Smooth muscle cell (in vitro differentiated cells): Measurements from ENCODE around the gene NMS. TPM values are rescaled to one million over a fixed set of nuclear protein-coding genes. Genes with fewer than 3 reads are reported as not detected.

Source experiments
- DNase-seq: peaks from one replicate; lab custom pipeline; 2025; ENCODE audit not compliant: unreplicated experiment; lab: John Stamatoyannopoulos, UW
- H2AFZ ChIP-seq: fragments of 200-600 bp; sonication (generic); 2 replicates; pipeline ENCODE4 v1.6.0; 2016; ENCODE audit warnings: antibody characterized with exemption, low read depth, mild to moderate bottlenecking
- H3F3A ChIP-seq: fragments of 200-600 bp; sonication (generic); 2 replicates; pipeline ENCODE4 v1.6.0; 2017; ENCODE audit warnings: antibody characterized with exemption, low read depth
- H3K27ac ChIP-seq: fragments of 200-600 bp; sonication (generic); 2 replicates; pipeline ENCODE4 v1.5.1; 2016; ENCODE audit warnings: low read depth, mild to moderate bottlenecking
- H3K27me3 ChIP-seq: fragments of 200-600 bp; sonication (generic); 2 replicates; pipeline ENCODE4 v1.6.1; 2016; ENCODE audit warnings: low read depth, mild to moderate bottlenecking
- H3K36me3 ChIP-seq: fragments of 200-600 bp; sonication (generic); 2 replicates; pipeline ENCODE4 v1.5.1; 2016; ENCODE audit warnings: low read depth
- H3K4me1 ChIP-seq: fragments of 200-600 bp; sonication (generic); 2 replicates; pipeline ENCODE4 v1.5.1; 2016; ENCODE audit warnings: low read depth
- H3K4me2 ChIP-seq: fragments of 200-600 bp; sonication (generic); 2 replicates; pipeline ENCODE4 v1.6.0; 2016; ENCODE audit warnings: mild to moderate bottlenecking
- H3K4me3 ChIP-seq: fragments of 200-600 bp; sonication (generic); 2 replicates; pipeline ENCODE4 v1.5.1; 2016; ENCODE audit warnings: mild to moderate bottlenecking
- H3K79me2 ChIP-seq: fragments of 200-600 bp; sonication (generic); 2 replicates; pipeline ENCODE4 v1.6.0; 2016; ENCODE audit warnings: low read depth, mild to moderate bottlenecking
- H3K9ac ChIP-seq: fragments of 200-600 bp; sonication (generic); 2 replicates; pipeline ENCODE4 v1.6.0; 2016; ENCODE audit warnings: low read depth
- H3K9me3 ChIP-seq: fragments of 200-600 bp; sonication (generic); replicated peaks from 2 replicates; pipeline ENCODE4 v1.5.1; 2016; ENCODE audit warnings: low read depth
- H4K20me1 ChIP-seq: fragments of 200-600 bp; sonication (generic); 2 replicates; pipeline ENCODE4 v1.6.0; 2016; ENCODE audit warnings: low read depth
- CTCF ChIP-seq: fragments of 200-600 bp; sonication (generic); IDR thresholded peaks from 2 replicates; pipeline ENCODE4 v1.5.1; 2017; ENCODE audit warnings: borderline replicate concordance, mild to moderate bottlenecking, antibody characterized with exemption; ENCODE audit not compliant: insufficient read depth, poor library complexity, severe bottlenecking
- WGBS: methylation state at CpG from one replicate; pipeline ENCODE4 v1.1.7; 2016; ENCODE audit warnings: low lambda C conversion rate; 5-methylcytosine and 5-hydroxymethylcytosine counted together
- polyA plus RNA-seq: library from polyadenylated mRNA; unstranded; fragments of >200 nt; fragmentation: Nextera tagmentation; extraction: Ambion mirVana; gene quantifications from 2 replicates; pipeline ENCODE4 v1.2.1, GENCODE V29; 2016
- total RNA-seq: library from RNA; depleted of rRNA; stranded (reverse); fragments of >200 nt; gene quantifications from 2 replicates; pipeline ENCODE4 v1.2.3, GENCODE V29; 2014

NMS gene
- total RNA-seq (not detected in 2 replicates), polyA plus RNA-seq (not detected in 2 replicates)

GRCh38 chr2:100470182-100470581 is at the start of gene NMS:
TSS of gene NMS (plus strand) at chr2:100470482. CDS start at chr2:100470489, 7 bp downstream.
- Histone ChIP-seq H3K79me2 (no peaks in the 10 kb centered on the region), H3K27ac (no peak within 1 kb of the TSS), H3K4me2 (no peak within 1 kb of the TSS), H3K27me3 (no peaks in the 10 kb centered on the region), H3K36me3 (no peaks in the 10 kb centered on the region), H4K20me1 (no peaks in the 10 kb centered on the region), H3F3A (no peaks in the 10 kb centered on the region), H3K4me3 (no peak within 1 kb of the TSS), H3K4me1 (no peaks in the 10 kb centered on the region), H3K9ac (no peak within 1 kb of the TSS), H2AFZ (no peak within 1 kb of the TSS), H3K9me3 (no peaks in the 10 kb centered on the region)
- 89% methylated on average over 7 of the region's 7 CpGs for WGBS
- TF ChIP-seq CTCF: no peak
- no peak for DNase-seq

- H3K4me2 ChIP-seq: no peak overlapping the region
- peak; percentile 40 for TF ChIP-seq CTCF
- H3K9me3 ChIP-seq: no peaks in the 10 kb centered on the region
- 81% methylated on average over 4 of the region's 4 CpGs for WGBS
- no peaks in the 10 kb centered on the region for H3K27me3 ChIP-seq
- H3F3A ChIP-seq: no peaks in the 10 kb centered on the region
- DNase-seq: no peak
- H3K79me2 ChIP-seq: no peaks in the 10 kb centered on the region
- peaks cover 4% of the 10 kb centered on the region for H3K4me1 ChIP-seq
- no peak overlapping the region for H3K9ac ChIP-seq
- no peak overlapping the region for H2AFZ ChIP-seq
- no peaks in the 10 kb centered on the region for H3K36me3 ChIP-seq
- H3K4me3 ChIP-seq: no peak overlapping the region
- no peak overlapping the region for H3K27ac ChIP-seq
- H4K20me1 ChIP-seq: no peaks in the 10 kb centered on the region
These were observed 47.8 kb upstream of the NMS start for GRCh38 chr2:100422320-100423055.

- Histone ChIP-seq H3K36me3 (no peaks in the 10 kb centered on the region), H3K27me3 (no peaks in the 10 kb centered on the region), H3K27ac (no peak overlapping the region), H3F3A (no peaks in the 10 kb centered on the region), H3K9ac (no peak overlapping the region), H3K79me2 (no peaks in the 10 kb centered on the region), H3K4me3 (no peak overlapping the region), H3K4me2 (no peak overlapping the region), H3K4me1 (no peaks in the 10 kb centered on the region), H4K20me1 (no peaks in the 10 kb centered on the region), H2AFZ (no peak overlapping the region), H3K9me3 (no peaks in the 10 kb centered on the region)
- 85% methylated on average over 1 of the region's 1 CpG for WGBS
- TF ChIP-seq CTCF: no peak
- DNase-seq: no peak
These were observed 46.7 kb upstream of the NMS start for GRCh38 chr2:100423631-100424030.
